Epithelial cell of proximal tubule (primary cell): ENCODE measurements around the gene LGALS1. TPM values are rescaled to one million over a fixed set of nuclear protein-coding genes. Genes with fewer than 3 reads are reported as not detected.

Experiments used
- DNase-seq: peaks from one replicate; pipeline ENCODE4 v3.0.0-alpha.2; 2011; ENCODE audit warnings: low read depth
- H3K4me3 ChIP-seq: 2 replicates; pipeline ENCODE4 v1.5.1; 2011; ENCODE audit warnings: low read depth, mild to moderate bottlenecking, low read length
- total RNA-seq: library from RNA; depleted of rRNA; stranded (reverse); fragments of >200 nt; gene quantifications from 2 replicates; pipeline ENCODE4 v1.2.3, GENCODE V29; 2015
- TF ChIP-seq, protein P1 (sequence below): conservative IDR thresholded peaks from 2 replicates; pipeline ENCODE4 v1.5.1; 2012; ENCODE audit warnings: low read depth, mild to moderate bottlenecking, low read length

LGALS1 gene
- total RNA-seq, 1 donor from 2014 or later = 1,833 TPM

DNA sequence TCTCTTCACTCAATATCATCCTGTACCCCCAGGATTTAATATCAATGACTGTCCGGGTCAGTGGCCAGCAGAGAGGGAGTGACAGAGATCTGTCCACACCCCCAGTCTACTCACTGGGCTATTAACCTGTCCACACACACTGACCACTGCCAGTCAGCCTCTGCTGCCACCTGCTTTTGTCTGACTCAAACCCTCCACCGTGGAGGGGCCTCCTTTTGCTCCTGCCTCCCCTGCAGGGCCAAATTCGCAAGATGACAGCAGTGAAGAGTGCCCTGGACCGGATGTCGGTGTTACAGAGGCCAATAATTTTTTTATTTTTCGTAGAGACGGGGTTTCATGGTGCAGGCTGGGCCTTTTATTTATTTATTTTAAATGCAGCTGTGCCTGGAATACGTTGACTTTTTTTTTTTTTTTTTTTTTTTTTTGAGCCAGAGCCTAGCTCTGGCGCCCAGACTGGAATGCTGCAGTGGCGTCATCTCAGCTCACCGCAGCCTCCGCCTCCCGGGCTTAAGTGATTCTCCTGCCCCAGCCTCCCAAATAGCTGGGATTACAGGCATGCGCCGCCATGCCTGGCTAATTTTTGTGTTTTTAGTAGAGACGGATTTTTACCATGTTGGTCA, 11.8 kb upstream of the LGALS1 start:
- no peak for DNase-seq
- H3K4me3 ChIP-seq = no peak overlapping the region
- TF ChIP-seq, protein P1, sequence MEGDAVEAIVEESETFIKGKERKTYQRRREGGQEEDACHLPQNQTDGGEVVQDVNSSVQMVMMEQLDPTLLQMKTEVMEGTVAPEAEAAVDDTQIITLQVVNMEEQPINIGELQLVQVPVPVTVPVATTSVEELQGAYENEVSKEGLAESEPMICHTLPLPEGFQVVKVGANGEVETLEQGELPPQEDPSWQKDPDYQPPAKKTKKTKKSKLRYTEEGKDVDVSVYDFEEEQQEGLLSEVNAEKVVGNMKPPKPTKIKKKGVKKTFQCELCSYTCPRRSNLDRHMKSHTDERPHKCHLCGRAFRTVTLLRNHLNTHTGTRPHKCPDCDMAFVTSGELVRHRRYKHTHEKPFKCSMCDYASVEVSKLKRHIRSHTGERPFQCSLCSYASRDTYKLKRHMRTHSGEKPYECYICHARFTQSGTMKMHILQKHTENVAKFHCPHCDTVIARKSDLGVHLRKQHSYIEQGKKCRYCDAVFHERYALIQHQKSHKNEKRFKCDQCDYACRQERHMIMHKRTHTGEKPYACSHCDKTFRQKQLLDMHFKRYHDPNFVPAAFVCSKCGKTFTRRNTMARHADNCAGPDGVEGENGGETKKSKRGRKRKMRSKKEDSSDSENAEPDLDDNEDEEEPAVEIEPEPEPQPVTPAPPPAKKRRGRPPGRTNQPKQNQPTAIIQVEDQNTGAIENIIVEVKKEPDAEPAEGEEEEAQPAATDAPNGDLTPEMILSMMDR = no peak

DNA sequence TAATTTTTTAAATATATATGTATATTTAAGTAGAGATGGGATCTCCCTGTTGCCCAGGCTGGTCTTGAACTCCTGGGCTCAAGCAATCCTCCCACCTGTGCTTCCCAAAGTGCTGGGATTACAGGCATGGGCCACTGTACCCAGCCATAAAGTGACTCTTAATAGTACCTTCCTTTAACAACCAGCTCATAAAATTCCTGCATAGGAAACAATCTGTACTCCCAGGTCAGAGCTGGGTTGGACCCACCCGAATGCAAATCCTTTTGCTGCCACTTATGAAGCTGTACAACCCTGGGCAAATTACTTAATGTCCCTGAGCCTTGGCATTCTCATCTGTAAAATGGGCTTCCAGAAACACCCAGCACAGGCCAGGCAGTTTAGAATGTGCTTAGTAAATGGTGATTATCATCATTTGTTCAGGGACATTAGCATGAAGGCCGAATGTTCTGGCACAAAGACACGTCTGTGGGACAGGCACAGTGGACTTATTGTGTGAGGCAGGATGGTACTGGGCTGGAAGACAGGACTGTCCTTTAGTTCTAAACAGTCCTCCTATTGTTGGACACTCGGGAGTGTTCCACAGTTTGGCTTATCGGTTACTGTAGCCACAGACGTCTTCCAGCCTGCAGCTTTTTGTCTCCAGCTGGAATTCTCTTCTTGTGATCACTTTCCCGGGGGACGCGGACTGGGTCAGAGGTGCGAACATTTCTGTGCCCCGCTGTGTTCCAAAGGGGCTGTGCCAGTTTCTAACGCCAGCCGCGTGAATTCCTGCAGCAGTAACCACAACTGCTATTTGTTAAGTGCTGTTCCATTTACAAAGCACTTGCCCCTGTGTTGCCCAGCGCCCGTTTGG, 11.0 kb upstream of the LGALS1 start:
- no peak for DNase-seq
- TF ChIP-seq, protein P1 = no peak
- H3K4me3 ChIP-seq = no peak overlapping the region

DNA sequence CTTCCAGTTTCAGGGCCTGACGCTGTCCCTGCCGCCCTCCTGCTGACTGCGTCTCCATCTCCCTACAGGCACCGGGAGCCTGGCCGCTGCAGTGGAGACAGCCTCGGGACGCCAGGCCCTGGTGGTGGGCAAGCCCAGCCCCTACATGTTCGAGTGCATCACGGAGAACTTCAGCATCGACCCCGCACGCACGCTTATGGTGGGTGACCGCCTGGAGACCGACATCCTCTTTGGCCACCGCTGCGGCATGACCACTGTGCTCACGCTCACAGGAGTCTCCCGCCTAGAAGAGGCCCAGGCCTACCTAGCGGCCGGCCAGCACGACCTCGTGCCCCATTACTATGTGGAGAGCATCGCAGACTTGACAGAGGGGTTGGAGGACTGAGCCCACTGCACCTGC, 9.9 kb upstream of the LGALS1 start:
- H3K4me3 ChIP-seq = no peak overlapping the region
- DNase-seq = no peak
- TF ChIP-seq, protein P1 = no peak

DNA sequence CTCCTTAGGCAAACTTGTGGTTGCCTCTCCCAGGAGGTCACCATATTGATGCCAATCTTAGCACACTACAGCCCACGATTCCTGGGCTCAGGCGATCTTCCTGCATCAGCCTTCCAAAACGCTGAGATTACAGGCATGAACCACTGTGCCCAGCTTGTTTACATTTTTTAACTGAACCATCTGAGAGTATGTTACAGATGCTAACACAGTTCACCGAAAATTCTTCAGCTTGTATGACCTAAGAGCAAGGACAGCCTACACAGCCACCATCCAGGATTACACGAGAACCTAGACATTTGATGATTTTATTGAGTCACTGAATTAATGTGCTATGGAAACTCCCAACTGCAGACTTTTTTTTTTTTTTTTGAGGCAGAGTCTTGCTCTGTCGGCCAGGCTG, 5.8 kb upstream of the LGALS1 start:
- DNase-seq = no peak
- TF ChIP-seq, protein P1 = no peak
- no peak overlapping the region for H3K4me3 ChIP-seq

DNA sequence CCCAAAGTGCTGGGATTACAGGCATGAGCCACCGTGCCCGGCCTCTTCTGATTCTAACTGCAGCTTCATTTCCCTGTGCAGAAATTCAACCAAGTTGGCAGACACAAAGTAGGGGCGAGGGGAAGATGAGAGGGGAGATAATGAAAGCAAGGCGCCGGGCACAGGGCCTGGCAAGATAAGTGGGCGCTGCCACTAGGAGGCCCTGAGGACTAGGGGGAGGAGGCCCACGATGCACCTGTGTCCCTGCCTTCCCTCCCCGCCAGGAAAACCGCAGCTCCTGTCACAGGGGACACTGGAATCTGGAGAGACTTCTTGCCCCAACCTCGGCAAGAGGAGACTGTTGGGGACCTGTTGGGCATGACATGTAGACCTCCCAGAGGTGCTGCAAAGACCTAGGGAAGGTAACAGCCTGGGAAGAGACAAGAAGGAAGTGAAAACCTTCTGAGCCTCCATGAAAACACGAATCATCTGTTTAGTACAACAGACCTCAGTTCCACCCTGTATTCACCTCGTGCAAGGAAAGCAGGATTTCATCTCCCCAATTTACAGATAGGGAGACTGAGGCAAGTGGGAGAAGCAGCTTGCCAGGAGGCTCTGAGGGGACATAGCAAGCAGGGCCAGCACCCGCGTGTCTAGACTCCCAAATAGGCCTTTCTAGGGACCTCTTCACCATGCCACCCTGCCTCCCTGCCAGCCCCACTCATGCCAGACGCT, 3.1 kb upstream of the LGALS1 start:
- H3K4me3 ChIP-seq = no peak overlapping the region
- DNase-seq = no peak
- TF ChIP-seq, protein P1 = no peak

DNA sequence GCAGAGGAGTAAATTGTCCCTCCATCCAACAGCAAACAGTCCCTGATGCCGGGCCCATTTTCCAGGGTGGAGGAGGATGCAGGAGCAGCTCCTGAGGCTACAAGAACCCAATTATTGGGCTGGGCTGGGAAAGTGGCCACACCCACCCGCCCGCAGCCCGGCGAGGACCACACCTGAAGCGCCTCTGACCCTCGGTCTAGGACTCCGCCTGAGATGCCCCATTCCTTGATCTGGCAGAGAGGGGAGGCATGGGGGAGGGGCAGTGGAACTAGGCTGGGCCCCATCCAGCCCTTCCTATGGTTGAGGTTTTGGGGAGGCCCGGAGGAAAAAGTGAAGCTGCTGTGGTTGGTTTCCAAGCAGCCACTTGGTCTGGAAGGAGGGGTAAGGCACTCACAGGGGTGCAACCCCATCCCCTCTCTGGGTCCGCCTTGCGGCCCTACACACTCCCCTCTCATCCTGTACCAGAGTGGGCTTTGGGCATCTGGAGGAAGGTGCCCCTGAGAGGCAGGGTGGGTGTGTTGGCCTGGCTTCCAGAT, 2.4 kb upstream of the LGALS1 start:
- TF ChIP-seq, protein P1 = no peak
- H3K4me3 ChIP-seq = no peak overlapping the region
- no peak for DNase-seq
